Measurements from ENCODE around the gene COL1A2. TPM values are rescaled to one million over a fixed set of nuclear protein-coding genes. Genes with fewer than 3 reads are reported as not detected.

The COL1A2 gene
- total RNA-seq, 1 experiment from 2014 or later, result not detected

GRCh38 chr7:94410413-94411187, 15.9 kb downstream of the COL1A2 start:
- DNase-seq (ENCODE audit: low spot score), result no peak

- DNase-seq (ENCODE audit: low spot score), result no peak
Observed at GRCh38 chr7:94411188-94411466, 16.4 kb downstream of the COL1A2 start.

- no peak for DNase-seq (ENCODE audit: low spot score)
Observed at GRCh38 chr7:94412762-94413322, 18.1 kb downstream of the COL1A2 start.

- DNase-seq (ENCODE audit: low spot score), result no peak
Observed at GRCh38 chr7:94414481-94414880, 19.8 kb downstream of the COL1A2 start.

- DNase-seq (ENCODE audit: low spot score), result no peak
Observed at GRCh38 chr7:94414980-94415379, 20.3 kb downstream of the COL1A2 start.

GRCh38 chr7:94417306-94417705, 22.6 kb downstream of the COL1A2 start:
- no peak for DNase-seq (ENCODE audit: low spot score)

- DNase-seq (ENCODE audit: low spot score), result no peak
Observed at GRCh38 chr7:94417901-94418300, 23.2 kb downstream of the COL1A2 start.

- no peak for DNase-seq (ENCODE audit: low spot score)
Observed at GRCh38 chr7:94418851-94419250, 24.2 kb downstream of the COL1A2 start.

- no peak for DNase-seq (ENCODE audit: low spot score)
Observed at GRCh38 chr7:94420328-94420727, 25.6 kb downstream of the COL1A2 start.

- DNase-seq (ENCODE audit: low spot score), result no peak
Observed at GRCh38 chr7:94421681-94422080, 27.0 kb downstream of the COL1A2 start.

GRCh38 chr7:94422136-94422535, 27.4 kb downstream of the COL1A2 start:
- no peak for DNase-seq (ENCODE audit: low spot score)

- no peak for DNase-seq (ENCODE audit: low spot score)
Observed at GRCh38 chr7:94422827-94423460, 28.2 kb downstream of the COL1A2 start.

GRCh38 chr7:94423863-94424735, 29.4 kb downstream of the COL1A2 start:
- no peak for DNase-seq (ENCODE audit: low spot score)

- no peak for DNase-seq (ENCODE audit: low spot score)
Observed at GRCh38 chr7:94425546-94425945, 30.9 kb downstream of the COL1A2 start.

- DNase-seq (ENCODE audit: low spot score), result no peak
Observed at GRCh38 chr7:94426980-94427875, 32.5 kb downstream of the COL1A2 start.

- no peak for DNase-seq (ENCODE audit: low spot score)
Observed at GRCh38 chr7:94429153-94429552, 34.5 kb downstream of the COL1A2 start.

GRCh38 chr7:94431176-94431575, 36.5 kb downstream of the COL1A2 start:
- DNase-seq (ENCODE audit: low spot score), result no peak

- DNase-seq (ENCODE audit: low spot score), result no peak
Observed at GRCh38 chr7:94431619-94432280, 37.1 kb downstream of the COL1A2 start.

- DNase-seq (ENCODE audit: low spot score), result no peak
Observed at GRCh38 chr7:94432281-94432670, 37.6 kb downstream of the COL1A2 start.

GRCh38 chr7:94432817-94433216, 38.1 kb downstream of the COL1A2 start:
- DNase-seq (ENCODE audit: low spot score), result no peak

GRCh38 chr7:94433224-94433623, 38.5 kb downstream of the COL1A2 start:
- DNase-seq (ENCODE audit: low spot score), result no peak

All from HT-29 (cell line).